ENCODE results near the gene NTM.

Gene NTM

DNA sequence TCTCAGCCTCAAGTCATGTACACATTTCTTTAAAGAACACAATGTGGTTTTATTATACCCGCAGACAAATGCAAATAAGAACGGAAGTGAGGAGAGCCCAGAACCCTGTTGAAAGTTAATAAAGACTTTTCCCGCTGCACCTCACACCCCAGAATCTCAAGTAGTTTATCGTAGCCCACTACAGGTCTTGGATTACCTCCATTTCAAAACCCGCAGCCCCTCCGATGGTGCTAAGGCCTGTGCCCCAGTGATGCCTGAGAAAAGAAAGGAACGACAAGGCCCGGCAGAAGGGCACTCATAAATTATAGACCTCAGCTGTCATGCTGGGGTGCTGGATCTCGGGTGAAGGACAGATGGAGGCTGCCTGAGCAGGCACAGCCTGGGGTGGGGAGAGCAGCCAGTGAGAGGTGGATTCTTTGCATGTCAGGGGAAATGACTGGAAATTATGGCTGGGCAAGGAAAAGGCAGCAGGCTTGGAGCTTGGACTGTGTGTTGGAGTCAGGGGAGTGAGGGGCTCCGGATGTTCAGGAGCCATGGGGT, 354.1 kb downstream of the NTM start:
- no peak overlapping the region for H3K27ac ChIP-seq (ENCODE audit: low read depth, low read length, poor library complexity, severe bottlenecking)
- no peaks in the 10 kb centered on the region for H4K20me1 ChIP-seq (ENCODE audit: insufficient read depth, low read length)
- H3K4me1 ChIP-seq (ENCODE audit: insufficient read depth, low read length, severe bottlenecking), result no peaks in the 10 kb centered on the region
- no peak overlapping the region for H2AFZ ChIP-seq (ENCODE audit: low read length)
- no peaks in the 10 kb centered on the region for H3F3A ChIP-seq (ENCODE audit: insufficient read depth, low read length)
- H3K4me3 ChIP-seq (ENCODE audit: low read depth, low read length, poor library complexity, severe bottlenecking), result no peak overlapping the region
- no peaks in the 10 kb centered on the region for H3K9me2 ChIP-seq (ENCODE audit: low read depth, low read length)
- no peak overlapping the region for H3K4me2 ChIP-seq (ENCODE audit: low read length)
- no peaks in the 10 kb centered on the region for H3K9me3 ChIP-seq (ENCODE audit: low read length)
- no peak overlapping the region for H3K9ac ChIP-seq (ENCODE audit: low read length)
- TF ChIP-seq CTCF (IDR thresholded peaks at IDR 0.05; ENCODE audit: low read length) (no peak), EZH2 (IDR thresholded peaks at IDR 0.05; ENCODE audit: borderline replicate concordance, low read length) (no peak)
- H3K27me3 ChIP-seq (ENCODE audit: insufficient read depth, low read length), result no peaks in the 10 kb centered on the region
- H3K36me3 ChIP-seq (ENCODE audit: insufficient read depth, low read length), result no peaks in the 10 kb centered on the region
- no peaks in the 10 kb centered on the region for H3K79me2 ChIP-seq (ENCODE audit: insufficient read depth, low read length)

- Histone ChIP-seq H3K79me2 (ENCODE audit: insufficient read depth, low read length) (no peaks in the 10 kb centered on the region), H3F3A (ENCODE audit: insufficient read depth, low read length) (no peaks in the 10 kb centered on the region), H3K4me2 (ENCODE audit: low read length) (no peak overlapping the region), H2AFZ (ENCODE audit: low read length) (no peak overlapping the region), H3K9me3 (ENCODE audit: low read length) (no peaks in the 10 kb centered on the region), H3K27me3 (ENCODE audit: insufficient read depth, low read length) (no peaks in the 10 kb centered on the region), H3K9ac (ENCODE audit: low read length) (no peak overlapping the region), H3K4me1 (ENCODE audit: insufficient read depth, low read length, severe bottlenecking) (no peaks in the 10 kb centered on the region), H3K9me2 (ENCODE audit: low read depth, low read length) (no peaks in the 10 kb centered on the region), H3K27ac (ENCODE audit: low read depth, low read length, poor library complexity, severe bottlenecking) (no peak overlapping the region), H3K4me3 (ENCODE audit: low read depth, low read length, poor library complexity, severe bottlenecking) (no peak overlapping the region), H3K36me3 (ENCODE audit: insufficient read depth, low read length) (no peaks in the 10 kb centered on the region), H4K20me1 (ENCODE audit: insufficient read depth, low read length) (no peaks in the 10 kb centered on the region)
- TF ChIP-seq CTCF (IDR thresholded peaks at IDR 0.05; ENCODE audit: low read length) (no peak), EZH2 (IDR thresholded peaks at IDR 0.05; ENCODE audit: borderline replicate concordance, low read length) (no peak)
These were observed 364.5 kb downstream of the NTM start for GRCh38 chr11:131734871-131735270.

- no peaks in the 10 kb centered on the region for H3K36me3 ChIP-seq (ENCODE audit: insufficient read depth, low read length)
- no peak overlapping the region for H3K9ac ChIP-seq (ENCODE audit: low read length)
- no peak overlapping the region for H3K4me2 ChIP-seq (ENCODE audit: low read length)
- no peaks in the 10 kb centered on the region for H4K20me1 ChIP-seq (ENCODE audit: insufficient read depth, low read length)
- H3K9me2 ChIP-seq (ENCODE audit: low read depth, low read length), result no peaks in the 10 kb centered on the region
- H3K9me3 ChIP-seq (ENCODE audit: low read length), result no peaks in the 10 kb centered on the region
- H3K27ac ChIP-seq (ENCODE audit: low read depth, low read length, poor library complexity, severe bottlenecking), result no peak overlapping the region
- no peak for TF ChIP-seq CTCF (IDR thresholded peaks at IDR 0.05; ENCODE audit: low read length)
- no peak for TF ChIP-seq EZH2 (IDR thresholded peaks at IDR 0.05; ENCODE audit: borderline replicate concordance, low read length)
- no peaks in the 10 kb centered on the region for H3F3A ChIP-seq (ENCODE audit: insufficient read depth, low read length)
- H3K79me2 ChIP-seq (ENCODE audit: insufficient read depth, low read length), result no peaks in the 10 kb centered on the region
- no peaks in the 10 kb centered on the region for H3K4me1 ChIP-seq (ENCODE audit: insufficient read depth, low read length, severe bottlenecking)
- no peak overlapping the region for H3K4me3 ChIP-seq (ENCODE audit: low read depth, low read length, poor library complexity, severe bottlenecking)
- H2AFZ ChIP-seq (ENCODE audit: low read length), result no peak overlapping the region
- no peaks in the 10 kb centered on the region for H3K27me3 ChIP-seq (ENCODE audit: insufficient read depth, low read length)
These were observed 366.9 kb downstream of the NTM start for GRCh38 chr11:131737357-131737756.

Data from OCI-LY1 (cell line).